Sigmoid colon (tissue), 7 donors: ENCODE results near the gene RPL10A. TPM values are rescaled to one million over a fixed set of nuclear protein-coding genes. Genes with fewer than 3 reads are reported as not detected.
A peak's percentile ranks its signal among the peaks of the same experiment; 100 is the strongest.

Experiments used
- DNase-seq: peaks from one replicate; pipeline ENCODE4 v3.0.0-alpha.2; 2019
- H3K27ac ChIP-seq, 4 donors: fragments of 200-600 bp; sonication (generic); one replicate each; pipeline ENCODE4 v1.5.1; 2016 to 2019; ENCODE audit warnings: mild to moderate bottlenecking in 1 of 4
- H3K27me3 ChIP-seq, 3 donors: fragments of 200-600 bp; sonication (generic); one replicate each; pipeline ENCODE4 v1.5.1; 2019; ENCODE audit warnings: mild to moderate bottlenecking in 1 of 3
- H3K36me3 ChIP-seq, 4 donors: fragments of 200-600 bp; sonication (generic); one replicate each; pipeline ENCODE4 v1.5.1; 2016 to 2019
- H3K4me1 ChIP-seq, 4 donors: fragments of 200-600 bp; sonication (generic); one replicate each; pipeline ENCODE4 v1.5.1; 2017 to 2019
- H3K4me3 ChIP-seq, 4 donors: fragments of 200-600 bp; sonication (generic); one replicate each; pipeline ENCODE4 v1.5.1; 2017 to 2019; ENCODE audit warnings: mild to moderate bottlenecking in 2 of 4, moderate library complexity in 1 of 4
- H3K9me3 ChIP-seq, 4 donors: fragments of 200-600 bp in 3 of 4; sonication (generic) in 3 of 4; one replicate each; pipeline versions ENCODE4 v1.5.1 to v1.6.1; 2013 to 2019
- EP300 ChIP-seq, 4 donors: sonication (generic); formaldehyde crosslinking; IDR thresholded peaks; one replicate each; pipeline ENCODE4 v1.6.1; 2017; ENCODE audit warnings: antibody characterized with exemption in 4 of 4
- POLR2A ChIP-seq, 2 donors: fragments of 450-650 bp; IDR thresholded peaks; one replicate each; pipeline ENCODE4 v1.6.1; 2016; ENCODE audit warnings: antibody characterized with exemption in 2 of 2, mild to moderate bottlenecking in 2 of 2, moderate library complexity in 2 of 2
- POLR2AphosphoS5 ChIP-seq, 4 donors: sonication (generic); formaldehyde crosslinking; IDR thresholded peaks; one replicate each; pipeline ENCODE4 v1.6.1; 2017; ENCODE audit warnings: antibody characterized with exemption in 4 of 4
- WGBS, 2 donors: extraction: QIAGEN DNeasy Blood & Tissue Kit; methylation state at CpG; one replicate each; pipeline ENCODE4 v1.1.7; 2013; 5-methylcytosine and 5-hydroxymethylcytosine counted together
- intact Hi-C: fragments of 100-400 bp; cut with DNase I; formaldehyde crosslinking; loops from one replicate; pipeline ENCODE4 v1.15.1; 2023
- polyA plus RNA-seq, 3 donors: library from polyadenylated mRNA; stranded (reverse); fragments of 200-250 nt; gene quantifications; one replicate each; pipeline ENCODE4 v1.2.3, GENCODE V29; 2013
- total RNA-seq, 4 donors: library from RNA; depleted of rRNA; stranded (reverse); fragments of >200 nt; gene quantifications; one replicate each; pipeline ENCODE4 v1.1.0, GENCODE V29; 2016
- TF ChIP-seq, protein P1 (sequence below), 4 experiments: fragments of 450-650 bp in 3 of 4; fragments of 200-600 bp in 1 of 4; IDR thresholded peaks; one replicate each; pipeline ENCODE4 v1.5.1; 2016 to 2019; ENCODE audit warnings: antibody characterized with exemption in 4 of 4, mild to moderate bottlenecking in 3 of 4, moderate library complexity in 2 of 4
- donor health status: healthy with polysubstance abuse.
- donor health status: Bipolar disorder and iron deficiency.
- donor health status: healthy.

The RPL10A gene
- total and polyA plus RNA-seq, 7 donors = 1,381 to 3,217 (median 2,085) TPM

GRCh38 chr6:35445691-35446090 is 22.5 kb upstream of the RPL10A start:
- WGBS, 2 donors = 77% methylated on average over 7 of the region's 7 CpGs
- TF ChIP-seq POLR2AphosphoS5 (IDR thresholded peaks at IDR 0.05) = no peak
- TF ChIP-seq, protein P1, sequence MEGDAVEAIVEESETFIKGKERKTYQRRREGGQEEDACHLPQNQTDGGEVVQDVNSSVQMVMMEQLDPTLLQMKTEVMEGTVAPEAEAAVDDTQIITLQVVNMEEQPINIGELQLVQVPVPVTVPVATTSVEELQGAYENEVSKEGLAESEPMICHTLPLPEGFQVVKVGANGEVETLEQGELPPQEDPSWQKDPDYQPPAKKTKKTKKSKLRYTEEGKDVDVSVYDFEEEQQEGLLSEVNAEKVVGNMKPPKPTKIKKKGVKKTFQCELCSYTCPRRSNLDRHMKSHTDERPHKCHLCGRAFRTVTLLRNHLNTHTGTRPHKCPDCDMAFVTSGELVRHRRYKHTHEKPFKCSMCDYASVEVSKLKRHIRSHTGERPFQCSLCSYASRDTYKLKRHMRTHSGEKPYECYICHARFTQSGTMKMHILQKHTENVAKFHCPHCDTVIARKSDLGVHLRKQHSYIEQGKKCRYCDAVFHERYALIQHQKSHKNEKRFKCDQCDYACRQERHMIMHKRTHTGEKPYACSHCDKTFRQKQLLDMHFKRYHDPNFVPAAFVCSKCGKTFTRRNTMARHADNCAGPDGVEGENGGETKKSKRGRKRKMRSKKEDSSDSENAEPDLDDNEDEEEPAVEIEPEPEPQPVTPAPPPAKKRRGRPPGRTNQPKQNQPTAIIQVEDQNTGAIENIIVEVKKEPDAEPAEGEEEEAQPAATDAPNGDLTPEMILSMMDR (IDR thresholded peaks at IDR 0.05) = no peak
- no peak for TF ChIP-seq EP300 (IDR thresholded peaks at IDR 0.05)
- no peak for TF ChIP-seq POLR2A (IDR thresholded peaks at IDR 0.05)
- H3K27ac ChIP-seq = no peak overlapping the region
- no peaks in the 10 kb centered on the region for H3K9me3 ChIP-seq
- no peaks in the 10 kb centered on the region for H3K27me3 ChIP-seq
- no peaks in the 10 kb centered on the region for H3K36me3 ChIP-seq
- no peaks in the 10 kb centered on the region for H3K4me1 ChIP-seq
- no peak overlapping the region for H3K4me3 ChIP-seq
- no peak for DNase-seq
- intact Hi-C loops = no loop called here

DNA sequence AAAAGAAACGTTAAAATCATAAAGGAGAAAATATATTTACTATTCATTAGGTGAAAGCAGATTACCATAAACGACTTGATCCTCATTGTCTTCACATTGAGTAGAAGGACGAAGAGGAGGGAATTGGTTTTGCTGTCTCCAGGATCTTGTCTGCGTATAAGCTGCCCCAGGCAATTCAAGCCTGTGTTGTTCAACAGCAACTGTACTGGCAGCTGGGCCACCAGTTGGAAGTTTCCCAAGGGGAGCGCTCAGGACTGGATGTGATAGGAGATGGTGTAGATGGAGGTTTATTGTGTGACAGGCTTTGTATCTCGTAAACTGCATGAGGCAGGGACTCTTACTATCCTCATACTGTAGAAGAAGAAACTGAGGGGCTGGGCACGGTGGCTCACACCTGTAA is 20.0 kb upstream of the RPL10A start:
- DNase-seq = no peak
- Histone ChIP-seq H3K9me3 (no peaks in the 10 kb centered on the region), H3K27ac (no peak overlapping the region), H3K4me3 (no peak overlapping the region), H3K36me3 (no peaks in the 10 kb centered on the region), H3K27me3 (no peaks in the 10 kb centered on the region), H3K4me1 (peaks cover 0 to 14% (median 13%) of the 10 kb centered on the region in 4 donors)
- TF ChIP-seq POLR2AphosphoS5 (IDR thresholded peaks at IDR 0.05) (no peak), POLR2A (IDR thresholded peaks at IDR 0.05) (no peak), EP300 (IDR thresholded peaks at IDR 0.05) (no peak)
- TF ChIP-seq, protein P1 (IDR thresholded peaks at IDR 0.05) = no peak
- intact Hi-C loops = no loop called here
- WGBS, 2 donors = 72 to 77% methylated on average over 7 of the region's 7 CpGs

- no peak overlapping the region for H3K27ac ChIP-seq
- no peak overlapping the region for H3K4me3 ChIP-seq
- H3K9me3 ChIP-seq = no peaks in the 10 kb centered on the region
- peaks cover 0 to 23% (median 18%) of the 10 kb centered on the region in 4 donors for H3K4me1 ChIP-seq
- TF ChIP-seq, protein P1 (IDR thresholded peaks at IDR 0.05) = peak; percentile 68 to 77 (median 70)
- TF ChIP-seq POLR2AphosphoS5 (IDR thresholded peaks at IDR 0.05) (no peak), POLR2A (IDR thresholded peaks at IDR 0.05) (no peak), EP300 (IDR thresholded peaks at IDR 0.05) (no peak)
- no peaks in the 10 kb centered on the region for H3K36me3 ChIP-seq
- H3K27me3 ChIP-seq = no peaks in the 10 kb centered on the region
- DNase-seq = no peak
- intact Hi-C loops = loop anchor here (1.0 kb wide), 2 partner anchors 107 to 155 kb away; partner anchors contain the start of gene PPARD
- 29 to 34% methylated on average over 14 of the region's 14 CpGs for WGBS, 2 donors
These were observed 18.8 kb upstream of the RPL10A start for GRCh38 chr6:35449287-35449881.

- Histone ChIP-seq H3K27ac (peak overlapping the region; percentile 74 to 77 (median 76)), H3K4me1 (peaks cover 0 to 23% (median 18%) of the 10 kb centered on the region in 4 donors), H3K9me3 (no peaks in the 10 kb centered on the region), H3K27me3 (no peaks in the 10 kb centered on the region), H3K36me3 (peaks cover 0 to 5% (median 0%) of the 10 kb centered on the region in 4 donors), H3K4me3 (peak overlapping the region; percentile 43 to 69 (median 64))
- 5 to 14% methylated on average over 20 of the region's 20 CpGs for WGBS, 2 donors
- intact Hi-C loops = loop anchor here (2.0 kb wide), 1 partner anchor 17 kb away; the partner anchor contains the start of gene RPL10A
- no peak for DNase-seq
- TF ChIP-seq EP300 (IDR thresholded peaks at IDR 0.05) (no peak), POLR2AphosphoS5 (IDR thresholded peaks at IDR 0.05) (no peak), POLR2A (IDR thresholded peaks at IDR 0.05) (no peak)
- TF ChIP-seq, protein P1 (IDR thresholded peaks at IDR 0.05) = no peak
These were observed 16.6 kb upstream of the RPL10A start for GRCh38 chr6:35451354-35452182.
